Lung microvascular endothelial cell (primary cell): Measurements from ENCODE around the gene OPTC. TPM values are rescaled to one million over a fixed set of nuclear protein-coding genes. Genes with fewer than 3 reads are reported as not detected.
A peak's percentile ranks its signal among the peaks of the same experiment; 100 is the strongest.

Source experiments
- DNase-seq, 2 donors: peaks; one replicate each; pipeline versions ENCODE4 v3.0.0 to v3.0.0-alpha.2; 2010; ENCODE audit warnings: low read depth in 2 of 2
- total RNA-seq: library from RNA; depleted of rRNA; stranded (reverse); fragments of >200 nt; gene quantifications from 2 replicates; pipeline ENCODE4 v1.2.1, GENCODE V29; 2014

OPTC gene
- total RNA-seq, 1 donor from 2014 or later = not detected

DNA sequence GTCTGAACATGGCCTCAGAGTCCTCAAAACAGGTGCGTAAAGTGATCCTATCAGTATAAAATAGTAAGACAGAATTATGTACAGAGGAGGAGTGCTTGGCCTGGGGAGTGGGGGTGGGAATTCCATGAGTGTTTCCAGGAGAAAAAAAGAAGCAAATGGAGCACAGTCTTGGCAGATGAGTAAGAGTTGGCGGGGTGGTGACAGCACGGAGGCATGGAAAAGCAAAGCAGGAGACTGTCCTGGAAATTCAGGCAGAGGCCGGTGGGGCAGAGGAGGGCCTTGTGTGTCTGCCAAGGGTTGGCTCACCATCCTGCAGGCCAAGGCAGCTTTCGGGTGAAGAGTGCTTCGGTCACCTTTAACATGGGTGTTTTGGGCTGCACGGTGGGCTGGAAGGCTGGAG lies 63.4 kb downstream of the OPTC start:
- no peak for DNase-seq

DNA sequence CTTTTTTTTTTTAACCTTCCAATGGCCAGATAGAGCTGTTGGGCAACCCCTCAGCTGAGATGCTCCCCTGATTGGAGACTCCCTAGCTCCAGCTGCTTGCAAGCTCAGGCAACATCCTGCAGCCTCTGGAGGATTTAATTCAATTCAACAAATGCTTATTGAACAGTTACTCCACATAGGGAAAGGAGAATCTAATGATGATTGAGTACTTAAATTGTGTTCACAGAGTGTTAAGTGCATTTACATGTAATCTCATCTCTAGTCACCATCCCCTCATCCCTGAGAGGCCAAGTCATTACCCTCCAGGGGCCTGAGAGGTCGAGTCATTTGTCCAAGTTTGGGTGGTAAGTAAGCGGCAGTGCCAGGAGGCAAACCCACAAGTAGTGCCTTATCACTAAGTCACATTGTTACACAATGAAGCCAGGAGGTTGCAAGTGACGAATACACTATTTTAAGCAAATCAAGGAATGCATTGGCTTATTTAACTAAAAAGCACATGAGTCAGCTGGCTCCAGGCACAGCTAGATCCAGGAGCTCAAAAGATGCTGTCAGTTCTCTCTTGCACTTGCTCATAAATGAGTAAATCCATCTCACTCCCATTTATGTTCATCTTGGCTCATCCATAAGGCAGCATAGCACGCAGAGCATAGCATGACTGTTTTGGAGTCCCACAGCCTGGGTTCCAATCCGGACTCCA lies 64.3 kb downstream of the OPTC start:
- peak in 1 of 2 donors; percentile 79 for DNase-seq

Other genes with a start within 250 kb of the OPTC start
- gene BTG2, start 188.6 kb upstream of the OPTC start, total RNA-seq = 22.4 TPM in 2 replicates
- gene FMOD, start 143.0 kb upstream of the OPTC start, total RNA-seq = 3.7 and 14.3 TPM in 2 replicates
- gene PRELP, start 18.3 kb upstream of the OPTC start, total RNA-seq = not detected in 2 replicates
- 28.8 and 50.6 TPM in 2 replicates for gene ATP2B4, start 132.7 kb downstream of the OPTC start, total RNA-seq